A549 (cell line): ENCODE measurements around the gene DLG2. TPM values are rescaled to one million over a fixed set of nuclear protein-coding genes. Genes with fewer than 3 reads are reported as not detected.

ENCODE experiments used
- ATAC-seq, 2 experiments: fragments of 200-7000 bp in 1 of 2; fragments of >200 bp in 1 of 2; cut with Nextera tagmentation in 1 of 2; cut with Tn5 transposase in 1 of 2; 3 replicates each; pipeline versions ENCODE4 v1.8.0 to v1.9.1; 2018 to 2020; ENCODE audit warnings: mild to moderate bottlenecking in 1 of 2, moderate library complexity in 1 of 2
- CTCF ChIA-PET: fragments of 300-600 bp; sonication (Branson Sonifier 250); formaldehyde crosslinking; extraction: SDS; loops from one replicate; lab custom pipeline; 2021; ENCODE audit warnings: antibody characterized with exemption, inconsistent platforms; lab: Yijun Ruan, JAX
- POLR2A ChIA-PET: fragments of 350-600 bp; formaldehyde crosslinking; extraction: SDS; loops from one replicate; lab custom pipeline; 2021; ENCODE audit warnings: antibody characterized with exemption, inconsistent platforms; lab: Yijun Ruan, JAX
- DNase-seq, 2 experiments: peaks; one replicate each; pipeline versions ENCODE4 v3.0.0 to v3.0.0-alpha.2; 2011 to 2016; ENCODE audit warnings: low read depth in 1 of 2, low spot score in 1 of 2
- FAIRE-seq: peaks from 2 replicates; lab custom pipeline; 2011; peaks lifted over from hg19 to GRCh38; lab: Jason Lieb, UNC
- H3K27ac ChIP-seq, 2 experiments: fragments of >200 bp; sonication (Bioruptor Twin); formaldehyde crosslinking; 3 replicates each; pipeline ENCODE4 v1.5.1; 2016 to 2017
- H3K4me1 ChIP-seq: fragments of >200 bp; sonication (Bioruptor Twin); formaldehyde crosslinking; 3 replicates; pipeline ENCODE4 v1.6.1; 2016
- H3K4me2 ChIP-seq: fragments of >200 bp; sonication (Bioruptor Twin); formaldehyde crosslinking; 3 replicates; pipeline ENCODE4 v1.6.1; 2016
- H3K4me3 ChIP-seq: fragments of >200 bp; sonication (Bioruptor Twin); formaldehyde crosslinking; 3 replicates; pipeline ENCODE4 v1.5.1; 2016
- H3K9me3 ChIP-seq: fragments of >200 bp; sonication (Bioruptor Twin); formaldehyde crosslinking; 3 replicates; pipeline ENCODE4 v1.6.1; 2016
- CBX8 ChIP-seq: fragments of 200-600 bp; sonication (generic); IDR thresholded peaks from 2 replicates; pipeline ENCODE4 v1.6.1; 2016
- EHF ChIP-seq: fragments of 250-450 bp; sonication (Bioruptor Pico); IDR thresholded peaks from 2 replicates; pipeline ENCODE4 v1.5.0; 2020; ENCODE audit warnings: mild to moderate bottlenecking
- FOSB ChIP-seq: fragments of 250-450 bp; sonication (Bioruptor Pico); IDR thresholded peaks from 2 replicates; pipeline ENCODE4 v1.5.0; 2020; ENCODE audit warnings: mild to moderate bottlenecking, moderate library complexity
- GATA3 ChIP-seq: IDR thresholded peaks from 2 replicates; pipeline ENCODE4 v1.6.1; 2012; ENCODE audit warnings: borderline replicate concordance
- HDAC2 ChIP-seq: fragments of 200-600 bp; sonication (generic); IDR thresholded peaks from 2 replicates; pipeline ENCODE4 v1.6.1; 2016
- HOXB13 ChIP-seq: fragments of 250-450 bp; sonication (Bioruptor Pico); IDR thresholded peaks from 2 replicates; pipeline ENCODE4 v1.5.0; 2020; ENCODE audit warnings: low read depth, mild to moderate bottlenecking, moderate library complexity
- MAFK ChIP-seq: fragments of 450-650 bp; IDR thresholded peaks from 2 replicates; pipeline ENCODE4 v1.6.1; 2014; ENCODE audit not compliant: partially characterized antibody
- MAX ChIP-seq: IDR thresholded peaks from 2 replicates; pipeline ENCODE4 v1.6.1; 2012
- MAZ ChIP-seq: fragments of 150-350 bp; IDR thresholded peaks from 2 replicates; pipeline ENCODE4 v1.6.1; 2014; ENCODE audit warnings: antibody characterized with exemption, low read depth, low read length, borderline replicate concordance
- NFE2L2 ChIP-seq: fragments of 150-350 bp; conservative IDR thresholded peaks from 2 replicates; pipeline ENCODE4 v1.6.1; 2014; ENCODE audit warnings: low read length
- POLR2A ChIP-seq: IDR thresholded peaks from 2 replicates; pipeline ENCODE4 v1.6.1; 2012; ENCODE audit warnings: mild to moderate bottlenecking, low read length
- POLR2AphosphoS2 ChIP-seq: conservative IDR thresholded peaks from 2 replicates; pipeline ENCODE4 v1.6.1; 2012; ENCODE audit warnings: low read length, improper control_type of control experiment, inconsistent platforms
- RAD21 ChIP-seq, 2 experiments: fragments of >200 bp in 1 of 2; sonication (Bioruptor Twin) in 1 of 2; formaldehyde crosslinking in 1 of 2; IDR thresholded peaks in 1 of 2; conservative IDR thresholded peaks in 1 of 2; 2 replicates in 1 of 2; 3 replicates in 1 of 2; pipeline ENCODE4 v1.6.1; 2012 to 2018; ENCODE audit warnings: inconsistent platforms in 1 of 2
- RARB ChIP-seq: fragments of 250-450 bp; sonication (Bioruptor Pico); IDR thresholded peaks from 2 replicates; pipeline ENCODE4 v1.8.0; 2021; ENCODE audit warnings: mild to moderate bottlenecking, moderate library complexity
- REST ChIP-seq: fragments of 200-600 bp; sonication (generic); IDR thresholded peaks from 2 replicates; pipeline ENCODE4 v1.6.1; 2016; ENCODE audit warnings: antibody characterized with exemption, mild to moderate bottlenecking, moderate library complexity
- RFX5 ChIP-seq: fragments of 450-650 bp; IDR thresholded peaks from 2 replicates; pipeline ENCODE4 v1.7.1; 2014; ENCODE audit warnings: antibody characterized with exemption, mild to moderate bottlenecking, moderate library complexity
- TFCP2L1 ChIP-seq: fragments of 250-450 bp; sonication (Bioruptor Pico); IDR thresholded peaks from 2 replicates; pipeline ENCODE4 v1.5.0; 2021; ENCODE audit warnings: mild to moderate bottlenecking
- TP53 ChIP-seq: fragments of 250-450 bp; sonication (Bioruptor Pico); IDR thresholded peaks from 2 replicates; pipeline ENCODE4 v1.5.0; 2021; ENCODE audit warnings: mild to moderate bottlenecking, moderate library complexity
- ZFP36 ChIP-seq: fragments of 450-650 bp; IDR thresholded peaks from 2 replicates; pipeline ENCODE4 v1.6.1; 2014; ENCODE audit warnings: borderline replicate concordance; ENCODE audit not compliant: partially characterized antibody
- WGBS: methylation state at CpG from one replicate; pipeline ENCODE4 v1.1.6; 2017; ENCODE audit errors: missing lambda C conversion rate; 5-methylcytosine and 5-hydroxymethylcytosine counted together
- polyA plus RNA-seq, 4 experiments: library from polyadenylated mRNA; depleted of rRNA in 3 of 4; stranded (reverse); fragments of >200 nt; fragmentation: RNase III in 1 of 4; extraction: RNeasy Plus Mini Kit Qiagen cat#74134 plus additional on column Dnase treatment in 1 of 4; gene quantifications; 2 replicates in 3 of 4; 3 replicates in 1 of 4; pipeline ENCODE4 v1.2.3, GENCODE V29; 2011 to 2017
- TF ChIP-seq, protein P1 (sequence below): IDR thresholded peaks from 2 replicates; pipeline ENCODE4 v1.6.1; 2012; ENCODE audit warnings: low read depth, borderline replicate concordance
- TF ChIP-seq, protein P2 (sequence below): fragments of >200 bp; sonication (Bioruptor Twin); formaldehyde crosslinking; IDR thresholded peaks from 3 replicates; pipeline ENCODE4 v1.5.1; 2016

Gene DLG2
- polyA plus RNA-seq, 2 of the 4 experiments (the other 2 are of a cell fraction) = 0.26 to 0.79 TPM

- no peak for DNase-seq
- POLR2A ChIA-PET = no interaction called here
- TF ChIP-seq HOXB13 = no peak
- Histone ChIP-seq H3K4me1 (no peaks in the 10 kb centered on the region), H3K27ac (no peak overlapping the region), H3K4me2 (no peak overlapping the region), H3K9me3 (no peaks in the 10 kb centered on the region), H3K4me3 (no peak overlapping the region)
- no peak for ATAC-seq
- no peak for FAIRE-seq
- CTCF ChIA-PET = no interaction called here
Measured at GRCh38 chr11:85105868-85106267, 521.3 kb downstream of the DLG2 start.

GRCh38 chr11:85099522-85099921 is 527.6 kb downstream of the DLG2 start:
- CTCF ChIA-PET = no interaction called here
- Histone ChIP-seq H3K4me1 (no peaks in the 10 kb centered on the region), H3K9me3 (no peaks in the 10 kb centered on the region; the same call in 2 of the 3 replicates), H3K4me3 (no peak overlapping the region), H3K4me2 (no peak overlapping the region), H3K27ac (no peak overlapping the region)
- no peak for ATAC-seq
- TF ChIP-seq REST (no peak), NFE2L2 (no peak), HDAC2 (no peak), GATA3 (no peak), RAD21 (conservative IDR thresholded peaks at IDR 0.05 in 1 of 2, IDR thresholded peaks at IDR 0.05 in 1 of 2) (no peak), EHF (CRISPR knock-in tag) (no peak), FOSB (CRISPR knock-in tag) (no peak), MAZ (no peak), MAFK (no peak), MAX (no peak)
- 63% methylated on average over 3 of the region's 3 CpGs for WGBS
- no peak for FAIRE-seq
- DNase-seq = no peak
- POLR2A ChIA-PET = no interaction called here

- ChIA-PET CTCF (no interaction called here), POLR2A (no interaction called here)
- no peak for FAIRE-seq
- Histone ChIP-seq H3K9me3 (no peaks in the 10 kb centered on the region; the same call in 2 of the 3 replicates), H3K4me1 (no peaks in the 10 kb centered on the region), H3K27ac (no peak overlapping the region), H3K4me3 (no peak overlapping the region), H3K4me2 (no peak overlapping the region)
- TF ChIP-seq, protein P1, sequence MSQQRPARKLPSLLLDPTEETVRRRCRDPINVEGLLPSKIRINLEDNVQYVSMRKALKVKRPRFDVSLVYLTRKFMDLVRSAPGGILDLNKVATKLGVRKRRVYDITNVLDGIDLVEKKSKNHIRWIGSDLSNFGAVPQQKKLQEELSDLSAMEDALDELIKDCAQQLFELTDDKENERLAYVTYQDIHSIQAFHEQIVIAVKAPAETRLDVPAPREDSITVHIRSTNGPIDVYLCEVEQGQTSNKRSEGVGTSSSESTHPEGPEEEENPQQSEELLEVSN = no peak
- no peak for TF ChIP-seq POLR2A
- no peak for TF ChIP-seq RAD21 (conservative IDR thresholded peaks at IDR 0.05 in 1 of 2, IDR thresholded peaks at IDR 0.05 in 1 of 2)
- no peak for TF ChIP-seq RFX5
- no peak for TF ChIP-seq CBX8
- no peak for TF ChIP-seq ZFP36
- TF ChIP-seq TFCP2L1 = no peak
- ATAC-seq = no peak
- no peak for DNase-seq
- 29% methylated on average over 4 of the region's 4 CpGs for WGBS
Measured at GRCh38 chr11:85098996-85099395, 528.1 kb downstream of the DLG2 start.

DNA sequence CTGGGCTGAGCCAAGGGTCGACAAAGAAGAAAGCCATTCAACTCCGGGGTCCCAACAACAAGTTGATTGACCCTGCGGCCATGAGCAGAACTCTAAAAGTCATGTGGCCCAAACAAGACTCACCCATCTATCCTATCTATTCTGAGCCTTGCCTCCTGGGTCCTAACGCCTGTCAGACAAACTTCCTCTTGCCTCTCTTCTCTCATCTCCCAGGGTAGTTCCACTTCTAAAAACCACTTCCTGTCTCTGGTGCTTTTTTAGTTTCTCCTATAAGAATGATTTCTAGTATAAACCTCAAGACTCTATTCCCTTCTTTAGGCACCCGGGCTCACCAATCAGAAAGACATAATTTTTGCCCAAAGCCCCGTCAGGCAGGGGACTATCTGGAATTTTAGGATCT is 530.2 kb downstream of the DLG2 start:
- H3K4me3 ChIP-seq = no peak overlapping the region
- FAIRE-seq (no peak), DNase-seq (no peak), ATAC-seq (no peak)
- 40% methylated on average over 6 of the region's 6 CpGs for WGBS
- TF ChIP-seq MAX = no peak
- TF ChIP-seq RARB (CRISPR knock-in tag) = no peak
- TF ChIP-seq REST = no peak
- TF ChIP-seq, protein P2, sequence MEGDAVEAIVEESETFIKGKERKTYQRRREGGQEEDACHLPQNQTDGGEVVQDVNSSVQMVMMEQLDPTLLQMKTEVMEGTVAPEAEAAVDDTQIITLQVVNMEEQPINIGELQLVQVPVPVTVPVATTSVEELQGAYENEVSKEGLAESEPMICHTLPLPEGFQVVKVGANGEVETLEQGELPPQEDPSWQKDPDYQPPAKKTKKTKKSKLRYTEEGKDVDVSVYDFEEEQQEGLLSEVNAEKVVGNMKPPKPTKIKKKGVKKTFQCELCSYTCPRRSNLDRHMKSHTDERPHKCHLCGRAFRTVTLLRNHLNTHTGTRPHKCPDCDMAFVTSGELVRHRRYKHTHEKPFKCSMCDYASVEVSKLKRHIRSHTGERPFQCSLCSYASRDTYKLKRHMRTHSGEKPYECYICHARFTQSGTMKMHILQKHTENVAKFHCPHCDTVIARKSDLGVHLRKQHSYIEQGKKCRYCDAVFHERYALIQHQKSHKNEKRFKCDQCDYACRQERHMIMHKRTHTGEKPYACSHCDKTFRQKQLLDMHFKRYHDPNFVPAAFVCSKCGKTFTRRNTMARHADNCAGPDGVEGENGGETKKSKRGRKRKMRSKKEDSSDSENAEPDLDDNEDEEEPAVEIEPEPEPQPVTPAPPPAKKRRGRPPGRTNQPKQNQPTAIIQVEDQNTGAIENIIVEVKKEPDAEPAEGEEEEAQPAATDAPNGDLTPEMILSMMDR = no peak
- no peak for TF ChIP-seq POLR2AphosphoS2
- no peak for TF ChIP-seq TP53 (CRISPR knock-in tag)
- TF ChIP-seq MAFK = no peak
- no peak overlapping the region for H3K4me2 ChIP-seq
- no peaks in the 10 kb centered on the region; the same call in 2 of the 3 replicates for H3K9me3 ChIP-seq
- no peak overlapping the region for H3K27ac ChIP-seq
- POLR2A ChIA-PET = no interaction called here
- CTCF ChIA-PET = no interaction called here
- no peaks in the 10 kb centered on the region for H3K4me1 ChIP-seq
